GM21576 (cell line): ENCODE data around the gene RAET1G.
"Not testable (repeated sequence)": the region's sequence is repeated elsewhere in the genome, so short reads cannot be mapped to it uniquely, and the experiment has no call there.

Experiments
- ATAC-seq: cut with Tn5 transposase; IDR thresholded peaks from one replicate; pipeline ENCODE4 v1.9.1; 2021; ENCODE audit warnings: mild to moderate bottlenecking, moderate library complexity; ENCODE audit not compliant: unreplicated experiment

Gene RAET1G, protein sequence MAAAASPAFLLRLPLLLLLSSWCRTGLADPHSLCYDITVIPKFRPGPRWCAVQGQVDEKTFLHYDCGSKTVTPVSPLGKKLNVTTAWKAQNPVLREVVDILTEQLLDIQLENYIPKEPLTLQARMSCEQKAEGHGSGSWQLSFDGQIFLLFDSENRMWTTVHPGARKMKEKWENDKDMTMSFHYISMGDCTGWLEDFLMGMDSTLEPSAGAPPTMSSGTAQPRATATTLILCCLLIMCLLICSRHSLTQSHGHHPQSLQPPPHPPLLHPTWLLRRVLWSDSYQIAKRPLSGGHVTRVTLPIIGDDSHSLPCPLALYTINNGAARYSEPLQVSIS

GRCh38 chr6:149922642-149923326, at the start of gene RAET1G:
Gene RAET1G, minus strand, starts transcription at chr6:149923121. Its CDS starts 111 bp downstream, at chr6:149923010.
- ATAC-seq: peak; percentile 52

DNA sequence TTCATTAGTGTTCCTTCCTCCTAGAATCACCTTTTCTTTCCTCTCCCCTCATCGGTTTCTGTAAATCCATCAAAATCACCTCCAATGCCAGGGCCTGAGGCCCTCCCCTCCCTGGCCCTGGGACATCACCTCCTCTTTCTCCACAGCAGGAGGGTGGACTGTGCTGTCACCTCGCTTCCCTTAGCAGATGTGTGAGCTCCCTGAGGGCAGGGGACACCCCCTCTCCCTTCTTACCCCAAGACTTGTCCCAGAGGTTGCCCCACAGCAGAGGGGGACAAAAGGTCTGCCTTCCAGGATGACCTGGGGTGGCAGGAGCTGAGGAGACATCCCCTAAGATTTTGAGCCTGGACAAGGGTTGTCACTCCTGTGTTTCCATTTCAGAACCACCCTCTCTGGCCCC, 46.7 kb upstream of the RAET1G start:
- no peak for ATAC-seq

DNA sequence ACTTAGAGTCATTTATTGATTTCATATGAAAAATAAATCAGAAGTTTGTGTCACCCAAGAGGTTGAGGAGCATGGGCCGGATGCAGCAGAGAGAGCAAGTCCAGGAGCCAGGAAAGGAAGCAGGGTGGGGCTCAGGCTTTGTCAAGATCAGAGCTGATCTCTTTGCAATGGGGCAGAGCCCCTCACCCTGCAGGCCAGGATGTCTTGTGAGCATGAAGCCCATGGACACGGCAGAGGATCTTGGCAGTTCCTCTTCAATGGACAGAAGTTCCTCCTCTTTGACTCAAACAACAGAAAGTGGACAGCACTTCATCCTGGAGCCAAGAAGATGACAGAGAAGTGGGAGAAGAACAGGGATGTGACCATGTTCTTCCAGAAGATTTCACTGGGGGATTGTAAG, 46.0 kb upstream of the RAET1G start:
- ATAC-seq: not testable (repeated sequence)

GRCh38 chr6:149967999-149968398, 45.1 kb upstream of the RAET1G start:
- not testable (repeated sequence) for ATAC-seq

DNA sequence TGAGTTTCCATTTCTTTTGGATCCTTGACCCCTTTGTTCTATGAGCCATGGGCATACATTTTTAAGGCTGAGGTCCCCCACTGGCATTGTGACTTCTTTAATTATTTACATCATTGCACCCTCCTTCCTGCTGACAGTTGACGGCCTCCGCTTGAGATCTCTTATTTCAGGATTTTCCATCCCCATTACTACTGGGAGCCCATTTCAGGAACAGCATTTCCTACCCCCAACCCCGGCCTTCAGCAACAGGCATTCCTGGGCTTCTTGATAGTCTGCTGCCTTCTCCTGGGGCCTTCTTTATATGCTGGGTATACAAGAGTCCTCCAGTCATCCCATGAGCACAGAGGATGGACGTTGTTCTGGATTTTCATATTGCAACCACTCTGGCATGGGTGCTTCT, 44.7 kb upstream of the RAET1G start:
- ATAC-seq: no peak

GRCh38 chr6:149966319-149966718, 43.4 kb upstream of the RAET1G start:
- not testable (repeated sequence) for ATAC-seq

- no peak for ATAC-seq
These were observed 42.5 kb upstream of the RAET1G start for GRCh38 chr6:149965194-149966020.

- ATAC-seq: no peak
These were observed 41.6 kb upstream of the RAET1G start for GRCh38 chr6:149964308-149965193.

- ATAC-seq: peak; percentile 65
These were observed 40.8 kb upstream of the RAET1G start, which contains the start of gene ULBP1 for GRCh38 chr6:149963462-149964307. Gene ULBP1, plus strand, starts transcription at chr6:149963943. Its CDS starts 107 bp downstream, at chr6:149964050.

DNA sequence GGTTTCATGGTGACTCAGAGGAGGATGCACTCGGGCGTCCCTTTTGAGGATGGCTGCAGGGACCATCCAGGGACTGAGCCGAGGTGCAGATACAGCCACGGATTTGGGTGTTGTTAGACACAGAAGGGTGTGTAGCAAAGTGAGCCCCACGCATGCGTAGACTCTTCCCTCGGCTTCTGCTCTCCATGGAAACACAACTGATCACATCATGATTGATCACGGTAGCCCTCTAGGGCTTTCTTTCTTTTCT, 40.2 kb upstream of the RAET1G start:
- ATAC-seq: no peak

- no peak for ATAC-seq
These were observed 39.7 kb upstream of the RAET1G start for GRCh38 chr6:149962461-149963211.

- no peak for ATAC-seq
These were observed 39.0 kb upstream of the RAET1G start for GRCh38 chr6:149961728-149962425.

DNA sequence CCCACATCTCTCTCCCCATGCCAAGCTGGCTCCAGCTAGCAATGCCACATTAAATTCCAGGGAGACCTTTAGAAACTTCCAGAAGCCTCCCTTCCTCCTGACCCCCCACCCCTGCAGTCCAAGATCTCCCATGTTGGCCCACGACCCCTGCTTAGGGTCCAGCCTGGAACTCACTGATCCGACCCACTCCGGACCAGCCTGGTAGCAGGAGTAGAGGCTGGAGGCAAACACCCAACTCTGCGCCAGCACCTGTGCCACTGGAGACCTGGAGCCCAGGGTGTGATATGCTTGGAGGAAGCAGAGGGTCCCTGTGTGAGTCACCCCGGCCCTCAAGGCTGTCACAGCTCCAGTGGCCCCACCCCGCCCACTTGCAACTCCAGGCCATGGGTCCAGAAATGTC, 37.6 kb upstream of the RAET1G start:
- ATAC-seq: no peak

DNA sequence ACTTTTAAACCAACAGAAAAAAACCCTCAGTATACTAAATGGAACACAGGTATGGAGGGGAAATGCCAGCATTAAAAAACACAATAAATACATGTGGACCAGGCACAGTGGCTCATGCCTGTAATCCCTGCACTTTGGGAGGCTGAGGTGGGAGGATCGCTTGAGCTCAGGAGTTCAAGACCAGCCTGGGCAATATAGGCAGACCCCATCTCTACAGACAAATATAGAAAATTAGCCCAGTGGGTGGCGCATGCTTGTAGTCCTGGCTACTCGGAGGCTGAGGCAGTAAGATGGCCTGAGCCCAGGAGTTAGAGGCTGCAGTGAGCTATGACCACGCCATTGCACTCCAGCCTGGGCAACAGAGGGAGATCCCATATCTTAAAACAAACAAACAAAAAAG, 36.9 kb upstream of the RAET1G start:
- ATAC-seq: not testable (repeated sequence)

GRCh38 chr6:149958124-149958523, 35.2 kb upstream of the RAET1G start:
- ATAC-seq: not testable (repeated sequence)

- ATAC-seq: not testable (repeated sequence)
These were observed 32.9 kb upstream of the RAET1G start for GRCh38 chr6:149955654-149956317.

- ATAC-seq: not testable (repeated sequence)
These were observed 32.2 kb upstream of the RAET1G start for GRCh38 chr6:149954984-149955653.
